ENCODE results near the gene IFNL3. TPM values are rescaled to one million over a fixed set of nuclear protein-coding genes. Genes with fewer than 3 reads are reported as not detected.

Gene IFNL3
- total RNA-seq, 1 experiment from 2014 or later, result not detected

DNA sequence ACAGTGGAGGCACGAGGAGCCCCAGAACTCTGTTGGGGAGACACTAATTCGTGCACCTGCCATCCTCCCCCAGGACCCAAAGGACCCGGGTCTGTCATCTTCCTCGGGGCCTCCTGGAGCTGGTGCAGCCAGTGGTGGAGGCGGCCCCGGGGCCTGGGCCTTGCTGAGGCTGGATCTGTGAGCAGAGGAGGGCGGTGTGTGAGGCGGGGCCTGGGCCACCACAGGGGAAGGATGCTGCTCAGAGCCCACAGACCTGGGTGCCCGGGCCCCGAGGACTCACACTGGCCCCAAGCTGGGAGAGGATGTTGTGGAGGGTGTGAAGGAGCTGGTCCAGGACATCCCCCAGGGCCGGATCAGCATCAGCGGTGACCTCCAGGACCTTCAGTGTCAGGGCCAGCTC is 8.3 kb downstream of the IFNL3 start:
- no peak overlapping the region for H3K27ac Mint-ChIP-seq
- ChIA-PET POLR2A (interaction anchor here (0.6 kb wide), 1 partner anchor 522 kb away, joined by 3 read pairs; no protein-coding TSS in a partner anchor), CTCF (interaction anchor here (0.7 to 1.2 kb wide), 2 partner anchors 37 to 106 kb away, joined by 4 read pairs; partner anchors contain the start of gene SAMD4B)
- no peak for ATAC-seq
- TF ChIP-seq TEAD4 (CRISPR knock-in tag; IDR thresholded peaks at IDR 0.05) (no peak), JUN (CRISPR knock-in tag; IDR thresholded peaks at IDR 0.05) (no peak), FOXJ3 (CRISPR knock-in tag; IDR thresholded peaks at IDR 0.05; ENCODE audit: borderline replicate concordance) (no peak), ZNF263 (CRISPR knock-in tag; IDR thresholded peaks at IDR 0.05; ENCODE audit: low read depth) (no peak), GTF2I (CRISPR knock-in tag; conservative IDR thresholded peaks at IDR 0.05) (no peak), ZBTB21 (CRISPR knock-in tag; IDR thresholded peaks at IDR 0.05; ENCODE audit: borderline replicate concordance) (no peak), MYBL2 (CRISPR knock-in tag; IDR thresholded peaks at IDR 0.05) (no peak), HMGA2 (CRISPR knock-in tag; IDR thresholded peaks at IDR 0.05) (no peak)
- TF ChIP-seq, protein P1, sequence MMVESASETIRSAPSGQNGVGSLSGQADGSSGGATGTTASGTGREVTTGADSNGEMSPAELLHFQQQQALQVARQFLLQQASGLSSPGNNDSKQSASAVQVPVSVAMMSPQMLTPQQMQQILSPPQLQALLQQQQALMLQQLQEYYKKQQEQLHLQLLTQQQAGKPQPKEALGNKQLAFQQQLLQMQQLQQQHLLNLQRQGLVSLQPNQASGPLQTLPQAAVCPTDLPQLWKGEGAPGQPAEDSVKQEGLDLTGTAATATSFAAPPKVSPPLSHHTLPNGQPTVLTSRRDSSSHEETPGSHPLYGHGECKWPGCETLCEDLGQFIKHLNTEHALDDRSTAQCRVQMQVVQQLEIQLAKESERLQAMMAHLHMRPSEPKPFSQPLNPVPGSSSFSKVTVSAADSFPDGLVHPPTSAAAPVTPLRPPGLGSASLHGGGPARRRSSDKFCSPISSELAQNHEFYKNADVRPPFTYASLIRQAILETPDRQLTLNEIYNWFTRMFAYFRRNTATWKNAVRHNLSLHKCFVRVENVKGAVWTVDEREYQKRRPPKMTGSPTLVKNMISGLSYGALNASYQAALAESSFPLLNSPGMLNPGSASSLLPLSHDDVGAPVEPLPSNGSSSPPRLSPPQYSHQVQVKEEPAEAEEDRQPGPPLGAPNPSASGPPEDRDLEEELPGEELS (CRISPR knock-in tag; IDR thresholded peaks at IDR 0.05), result no peak
- TF ChIP-seq, protein P2, sequence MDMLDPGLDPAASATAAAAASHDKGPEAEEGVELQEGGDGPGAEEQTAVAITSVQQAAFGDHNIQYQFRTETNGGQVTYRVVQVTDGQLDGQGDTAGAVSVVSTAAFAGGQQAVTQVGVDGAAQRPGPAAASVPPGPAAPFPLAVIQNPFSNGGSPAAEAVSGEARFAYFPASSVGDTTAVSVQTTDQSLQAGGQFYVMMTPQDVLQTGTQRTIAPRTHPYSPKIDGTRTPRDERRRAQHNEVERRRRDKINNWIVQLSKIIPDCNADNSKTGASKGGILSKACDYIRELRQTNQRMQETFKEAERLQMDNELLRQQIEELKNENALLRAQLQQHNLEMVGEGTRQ (CRISPR knock-in tag; IDR thresholded peaks at IDR 0.05), result no peak
- TF ChIP-seq, protein P3, sequence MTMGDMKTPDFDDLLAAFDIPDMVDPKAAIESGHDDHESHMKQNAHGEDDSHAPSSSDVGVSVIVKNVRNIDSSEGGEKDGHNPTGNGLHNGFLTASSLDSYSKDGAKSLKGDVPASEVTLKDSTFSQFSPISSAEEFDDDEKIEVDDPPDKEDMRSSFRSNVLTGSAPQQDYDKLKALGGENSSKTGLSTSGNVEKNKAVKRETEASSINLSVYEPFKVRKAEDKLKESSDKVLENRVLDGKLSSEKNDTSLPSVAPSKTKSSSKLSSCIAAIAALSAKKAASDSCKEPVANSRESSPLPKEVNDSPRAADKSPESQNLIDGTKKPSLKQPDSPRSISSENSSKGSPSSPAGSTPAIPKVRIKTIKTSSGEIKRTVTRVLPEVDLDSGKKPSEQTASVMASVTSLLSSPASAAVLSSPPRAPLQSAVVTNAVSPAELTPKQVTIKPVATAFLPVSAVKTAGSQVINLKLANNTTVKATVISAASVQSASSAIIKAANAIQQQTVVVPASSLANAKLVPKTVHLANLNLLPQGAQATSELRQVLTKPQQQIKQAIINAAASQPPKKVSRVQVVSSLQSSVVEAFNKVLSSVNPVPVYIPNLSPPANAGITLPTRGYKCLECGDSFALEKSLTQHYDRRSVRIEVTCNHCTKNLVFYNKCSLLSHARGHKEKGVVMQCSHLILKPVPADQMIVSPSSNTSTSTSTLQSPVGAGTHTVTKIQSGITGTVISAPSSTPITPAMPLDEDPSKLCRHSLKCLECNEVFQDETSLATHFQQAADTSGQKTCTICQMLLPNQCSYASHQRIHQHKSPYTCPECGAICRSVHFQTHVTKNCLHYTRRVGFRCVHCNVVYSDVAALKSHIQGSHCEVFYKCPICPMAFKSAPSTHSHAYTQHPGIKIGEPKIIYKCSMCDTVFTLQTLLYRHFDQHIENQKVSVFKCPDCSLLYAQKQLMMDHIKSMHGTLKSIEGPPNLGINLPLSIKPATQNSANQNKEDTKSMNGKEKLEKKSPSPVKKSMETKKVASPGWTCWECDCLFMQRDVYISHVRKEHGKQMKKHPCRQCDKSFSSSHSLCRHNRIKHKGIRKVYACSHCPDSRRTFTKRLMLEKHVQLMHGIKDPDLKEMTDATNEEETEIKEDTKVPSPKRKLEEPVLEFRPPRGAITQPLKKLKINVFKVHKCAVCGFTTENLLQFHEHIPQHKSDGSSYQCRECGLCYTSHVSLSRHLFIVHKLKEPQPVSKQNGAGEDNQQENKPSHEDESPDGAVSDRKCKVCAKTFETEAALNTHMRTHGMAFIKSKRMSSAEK (CRISPR knock-in tag; IDR thresholded peaks at IDR 0.05; ENCODE audit: borderline replicate concordance), result no peak
- TF ChIP-seq, protein P4, sequence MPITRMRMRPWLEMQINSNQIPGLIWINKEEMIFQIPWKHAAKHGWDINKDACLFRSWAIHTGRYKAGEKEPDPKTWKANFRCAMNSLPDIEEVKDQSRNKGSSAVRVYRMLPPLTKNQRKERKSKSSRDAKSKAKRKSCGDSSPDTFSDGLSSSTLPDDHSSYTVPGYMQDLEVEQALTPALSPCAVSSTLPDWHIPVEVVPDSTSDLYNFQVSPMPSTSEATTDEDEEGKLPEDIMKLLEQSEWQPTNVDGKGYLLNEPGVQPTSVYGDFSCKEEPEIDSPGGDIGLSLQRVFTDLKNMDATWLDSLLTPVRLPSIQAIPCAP (CRISPR knock-in tag; IDR thresholded peaks at IDR 0.05), result no peak
- no peak for DNase-seq (ENCODE audit: low spot score)
- no peak overlapping the region for H3K4me3 Mint-ChIP-seq
- H3K27me3 Mint-ChIP-seq (ENCODE audit: low read depth), result peaks cover 50% of the 10 kb centered on the region
- no peaks in the 10 kb centered on the region for H3K9me3 Mint-ChIP-seq
- H3K4me1 Mint-ChIP-seq, result 0 out of 2 replicates have a peak, but pooled peaks cover 2% of the 10 kb centered on the region
- no peaks in the 10 kb centered on the region for H3K36me3 Mint-ChIP-seq

DNA sequence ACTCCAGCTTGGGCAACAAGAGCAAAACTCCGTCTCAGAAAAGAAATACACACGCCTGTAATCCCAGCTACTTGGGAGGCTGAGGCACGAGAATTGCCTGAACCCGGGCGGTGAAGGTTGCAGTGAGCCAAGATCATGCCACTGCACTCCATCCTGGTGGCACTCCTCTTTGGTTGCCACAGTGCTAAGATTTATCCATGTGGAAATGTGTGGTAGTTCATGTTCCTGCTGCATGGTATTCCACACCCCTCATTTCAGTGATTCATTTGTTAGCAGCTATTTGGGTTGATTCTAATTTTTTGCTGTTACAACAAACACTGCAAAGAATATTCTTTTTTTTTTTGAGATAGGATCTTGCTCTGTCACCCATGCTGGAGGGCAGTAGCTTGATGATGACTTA is 12.1 kb downstream of the IFNL3 start:
- Mint-ChIP-seq H3K4me3 (no peak overlapping the region), H3K4me1 (0 out of 2 replicates have a peak, but pooled peaks cover 2% of the 10 kb centered on the region), H3K27me3 (ENCODE audit: low read depth) (peaks cover 37% of the 10 kb centered on the region), H3K27ac (no peak overlapping the region), H3K36me3 (no peaks in the 10 kb centered on the region), H3K9me3 (no peaks in the 10 kb centered on the region)
- POLR2A ChIA-PET, result no interaction called here
- TF ChIP-seq RELA (CRISPR knock-in tag; IDR thresholded peaks at IDR 0.05; ENCODE audit: borderline replicate concordance), result no peak
- TF ChIP-seq MXD4 (CRISPR knock-in tag; IDR thresholded peaks at IDR 0.05; ENCODE audit: borderline replicate concordance), result no peak
- TF ChIP-seq JUN (CRISPR knock-in tag; IDR thresholded peaks at IDR 0.05), result no peak
- TF ChIP-seq NFYB (CRISPR knock-in tag; conservative IDR thresholded peaks at IDR 0.05; ENCODE audit: low read depth), result no peak
- TF ChIP-seq NR1H2 (CRISPR knock-in tag; IDR thresholded peaks at IDR 0.05), result no peak
- TF ChIP-seq NR3C1 (CRISPR knock-in tag; conservative IDR thresholded peaks at IDR 0.05; ENCODE audit: low read depth), result no peak
- no peak for TF ChIP-seq ZNF317 (CRISPR knock-in tag; IDR thresholded peaks at IDR 0.05; ENCODE audit: borderline replicate concordance, low read depth)
- no peak for ATAC-seq
- DNase-seq (ENCODE audit: low spot score), result no peak
- CTCF ChIA-PET, result interaction anchor here (0.7 to 1.8 kb wide), 2 partner anchors 22 to 95 kb away, joined by 3 to 4 read pairs; no protein-coding TSS in a partner anchor
